GM12874 (cell line): ENCODE results near the gene TMEM247.

Source experiments
- TF ChIP-seq, protein P1 (sequence below): IDR thresholded peaks from 2 replicates; pipeline ENCODE4 v1.5.1; 2011; ENCODE audit warnings: low read depth, mild to moderate bottlenecking, control low read depth, low read length, moderate library complexity; ENCODE audit not compliant: insufficient read depth

Gene TMEM247

DNA sequence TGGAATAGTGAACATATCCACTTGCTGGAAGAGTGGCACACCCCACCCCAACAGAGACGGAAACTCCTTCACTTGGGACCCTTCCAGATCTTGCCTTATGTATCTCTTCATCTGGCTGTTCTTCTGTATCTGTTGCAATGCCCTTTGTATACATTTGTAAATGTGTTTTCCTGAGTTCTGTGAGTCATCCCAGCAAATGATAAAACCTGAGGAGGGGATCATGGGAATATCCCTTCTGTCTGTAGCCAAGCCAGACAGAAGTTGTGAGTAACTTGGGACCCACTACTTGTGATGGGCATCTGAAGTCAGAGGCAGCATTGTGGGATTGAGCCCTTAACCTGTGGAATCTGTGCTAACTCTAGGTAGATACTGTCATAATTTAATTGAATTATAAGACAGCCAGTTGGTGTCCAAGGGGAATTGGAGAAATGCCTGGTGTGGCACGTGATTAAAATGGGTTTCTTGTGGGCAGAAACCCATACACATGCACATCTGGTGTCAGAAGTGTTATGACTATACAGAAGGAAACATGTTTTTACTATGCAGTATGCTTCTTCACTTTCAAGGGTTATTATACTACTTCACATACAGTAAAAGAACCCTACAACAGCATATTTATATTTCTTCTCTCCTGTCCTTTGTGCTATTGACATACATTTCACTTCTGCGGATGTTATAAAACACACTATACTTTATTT, 32.3 kb upstream of the TMEM247 start:
- TF ChIP-seq, protein P1, sequence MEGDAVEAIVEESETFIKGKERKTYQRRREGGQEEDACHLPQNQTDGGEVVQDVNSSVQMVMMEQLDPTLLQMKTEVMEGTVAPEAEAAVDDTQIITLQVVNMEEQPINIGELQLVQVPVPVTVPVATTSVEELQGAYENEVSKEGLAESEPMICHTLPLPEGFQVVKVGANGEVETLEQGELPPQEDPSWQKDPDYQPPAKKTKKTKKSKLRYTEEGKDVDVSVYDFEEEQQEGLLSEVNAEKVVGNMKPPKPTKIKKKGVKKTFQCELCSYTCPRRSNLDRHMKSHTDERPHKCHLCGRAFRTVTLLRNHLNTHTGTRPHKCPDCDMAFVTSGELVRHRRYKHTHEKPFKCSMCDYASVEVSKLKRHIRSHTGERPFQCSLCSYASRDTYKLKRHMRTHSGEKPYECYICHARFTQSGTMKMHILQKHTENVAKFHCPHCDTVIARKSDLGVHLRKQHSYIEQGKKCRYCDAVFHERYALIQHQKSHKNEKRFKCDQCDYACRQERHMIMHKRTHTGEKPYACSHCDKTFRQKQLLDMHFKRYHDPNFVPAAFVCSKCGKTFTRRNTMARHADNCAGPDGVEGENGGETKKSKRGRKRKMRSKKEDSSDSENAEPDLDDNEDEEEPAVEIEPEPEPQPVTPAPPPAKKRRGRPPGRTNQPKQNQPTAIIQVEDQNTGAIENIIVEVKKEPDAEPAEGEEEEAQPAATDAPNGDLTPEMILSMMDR: no peak

DNA sequence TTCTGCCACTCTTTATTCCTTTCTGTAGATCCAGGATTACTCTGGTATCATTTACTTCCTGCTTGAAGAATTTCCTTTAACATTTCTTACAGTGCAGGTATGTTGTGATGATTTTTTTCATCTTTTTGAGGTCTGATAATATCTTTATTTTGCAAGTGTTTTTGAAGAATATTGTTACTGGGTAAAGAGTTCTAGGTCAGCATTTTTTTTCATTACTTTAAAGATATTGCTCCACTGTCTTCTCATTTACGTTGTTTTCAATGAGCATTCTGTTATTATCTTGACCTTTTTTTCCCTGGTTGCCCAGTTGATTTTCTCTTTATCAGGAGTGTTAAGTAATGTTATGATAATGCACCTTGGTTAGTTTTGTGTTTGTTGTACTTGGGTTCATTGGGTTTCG, 31.7 kb upstream of the TMEM247 start:
- TF ChIP-seq, protein P1: no peak

DNA sequence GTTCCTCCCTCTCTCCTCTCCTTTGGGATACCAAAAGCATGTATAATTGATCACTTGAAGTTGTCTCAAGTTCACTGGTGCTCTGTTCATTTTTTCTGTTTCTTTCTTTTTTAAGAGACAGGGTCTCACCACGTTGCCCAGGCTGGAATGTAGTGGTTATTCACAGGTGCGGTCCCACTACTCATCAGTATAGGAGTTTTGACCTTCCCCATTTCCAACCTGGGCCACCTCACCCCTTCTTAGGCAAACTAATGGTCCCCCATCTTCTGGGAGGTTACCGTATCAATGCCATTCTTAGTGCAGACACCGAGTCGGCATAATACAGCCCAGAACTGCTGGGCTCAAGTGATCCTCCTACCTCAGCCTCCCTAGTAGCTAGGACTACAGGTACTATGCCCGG, 31.3 kb upstream of the TMEM247 start:
- TF ChIP-seq, protein P1: no peak

DNA sequence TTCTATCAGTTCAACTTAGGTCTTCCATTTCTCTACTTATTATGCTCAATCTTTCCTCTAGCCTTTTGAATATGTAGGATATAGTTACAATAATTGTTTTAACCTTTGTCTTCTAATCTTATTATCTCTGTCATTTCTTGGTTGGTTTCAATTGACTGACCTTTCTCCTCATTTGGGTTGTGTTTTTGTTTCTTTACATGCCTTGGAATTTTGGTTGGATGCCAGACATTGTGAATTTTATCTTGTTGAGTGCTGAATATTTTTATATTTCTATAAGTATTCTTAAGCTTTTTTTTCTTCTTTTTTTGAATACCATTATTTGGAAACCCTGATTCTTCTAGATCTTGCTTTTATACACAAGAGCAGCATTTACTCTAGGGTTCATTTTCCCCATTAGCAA, 30.7 kb upstream of the TMEM247 start:
- TF ChIP-seq, protein P1: no peak

DNA sequence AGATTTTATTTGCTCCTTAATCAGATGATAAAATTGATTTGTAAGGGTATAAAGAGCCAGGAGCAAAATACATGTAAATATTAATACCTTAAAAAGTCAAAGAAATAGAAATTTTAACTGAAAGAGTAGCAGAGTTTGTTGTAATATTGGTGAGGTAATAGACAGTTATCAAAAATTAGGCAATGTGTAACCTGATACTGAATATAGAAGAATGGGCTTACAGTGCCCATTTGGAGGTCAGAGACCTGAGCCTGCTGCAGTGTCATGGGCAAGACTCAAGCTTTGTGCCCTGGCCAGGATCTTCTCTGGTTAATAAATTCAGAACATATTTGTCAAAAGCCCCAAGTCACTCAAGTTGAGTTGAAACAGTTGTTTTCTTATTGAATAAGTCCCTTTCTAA, 29.7 kb upstream of the TMEM247 start:
- TF ChIP-seq, protein P1: no peak

DNA sequence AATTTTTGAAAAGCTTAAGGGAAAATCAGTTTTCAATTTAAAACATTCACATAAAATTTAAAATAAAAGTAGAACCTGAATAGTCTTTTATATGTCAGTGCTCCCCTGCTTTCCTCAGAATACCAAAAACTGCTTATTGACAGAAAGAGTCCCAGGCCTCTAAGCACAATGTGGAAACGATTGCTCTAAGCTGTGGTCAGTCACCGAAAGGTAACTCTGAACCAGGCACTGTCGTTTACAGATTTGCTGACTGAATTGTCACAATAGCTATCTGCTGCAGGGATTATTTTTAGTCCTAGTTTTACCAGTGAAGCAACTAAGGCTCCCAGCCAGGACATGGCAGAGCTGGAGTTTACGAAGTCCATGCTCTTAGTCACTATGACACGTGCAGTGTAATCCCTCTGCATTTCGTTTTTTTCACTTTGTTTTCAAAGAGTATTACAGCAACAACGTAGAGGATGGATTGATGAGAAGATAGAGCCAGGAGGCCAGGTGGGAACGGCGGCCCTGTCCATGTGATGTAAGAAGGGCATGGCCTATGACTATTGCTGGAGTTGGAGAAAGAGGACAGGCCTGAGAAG, 28.1 kb upstream of the TMEM247 start:
- TF ChIP-seq, protein P1: no peak

DNA sequence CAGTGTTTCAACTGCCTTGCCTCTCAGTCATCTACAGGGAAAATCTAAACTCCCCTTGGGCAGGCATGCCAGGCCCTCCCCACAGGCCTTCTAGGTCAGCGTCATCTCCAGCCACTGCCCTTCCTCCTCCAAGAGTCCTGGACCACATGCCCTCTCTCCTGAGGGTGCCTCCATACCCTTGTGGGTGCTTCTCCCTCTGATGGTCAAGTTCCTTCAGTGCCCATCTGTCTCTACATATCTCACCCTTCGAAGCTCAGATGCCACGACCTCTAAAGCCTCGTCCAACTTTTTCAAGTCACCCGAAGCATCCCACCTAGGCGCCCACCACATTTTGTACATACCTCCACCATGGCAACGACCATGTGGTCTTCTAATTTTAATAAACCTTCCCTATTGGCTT, 22.6 kb upstream of the TMEM247 start:
- TF ChIP-seq, protein P1: no peak
